ENCODE measurements around the gene TSKS.

- TF ChIP-seq, protein P1, sequence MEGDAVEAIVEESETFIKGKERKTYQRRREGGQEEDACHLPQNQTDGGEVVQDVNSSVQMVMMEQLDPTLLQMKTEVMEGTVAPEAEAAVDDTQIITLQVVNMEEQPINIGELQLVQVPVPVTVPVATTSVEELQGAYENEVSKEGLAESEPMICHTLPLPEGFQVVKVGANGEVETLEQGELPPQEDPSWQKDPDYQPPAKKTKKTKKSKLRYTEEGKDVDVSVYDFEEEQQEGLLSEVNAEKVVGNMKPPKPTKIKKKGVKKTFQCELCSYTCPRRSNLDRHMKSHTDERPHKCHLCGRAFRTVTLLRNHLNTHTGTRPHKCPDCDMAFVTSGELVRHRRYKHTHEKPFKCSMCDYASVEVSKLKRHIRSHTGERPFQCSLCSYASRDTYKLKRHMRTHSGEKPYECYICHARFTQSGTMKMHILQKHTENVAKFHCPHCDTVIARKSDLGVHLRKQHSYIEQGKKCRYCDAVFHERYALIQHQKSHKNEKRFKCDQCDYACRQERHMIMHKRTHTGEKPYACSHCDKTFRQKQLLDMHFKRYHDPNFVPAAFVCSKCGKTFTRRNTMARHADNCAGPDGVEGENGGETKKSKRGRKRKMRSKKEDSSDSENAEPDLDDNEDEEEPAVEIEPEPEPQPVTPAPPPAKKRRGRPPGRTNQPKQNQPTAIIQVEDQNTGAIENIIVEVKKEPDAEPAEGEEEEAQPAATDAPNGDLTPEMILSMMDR (IDR thresholded peaks at IDR 0.05): no peak
- TF ChIP-seq EP300 (IDR thresholded peaks at IDR 0.05) (no peak), POLR2AphosphoS5 (IDR thresholded peaks at IDR 0.05) (no peak)
These were observed 10.4 kb downstream of the TSKS start for GRCh38 chr19:49752701-49753100.
